Esophagus muscularis mucosa (tissue), 4 donors: Measurements from ENCODE around the gene VPS9D1. TPM values are rescaled to one million over a fixed set of nuclear protein-coding genes. Genes with fewer than 3 reads are reported as not detected.
"Not testable (repeated sequence)": the region's sequence is repeated elsewhere in the genome, so short reads cannot be mapped to it uniquely, and the experiment has no call there.

Experiments
- DNase-seq: peaks from one replicate; pipeline ENCODE4 v3.0.0-alpha.2; 2017; ENCODE audit errors: extremely low spot score
- H3K27ac ChIP-seq, 4 donors: fragments of 200-600 bp; sonication (generic); replicated peaks in 1 of 4; 1 replicate in 3 of 4; 2 replicates in 1 of 4; pipeline ENCODE4 v1.5.1; 2016 to 2019; ENCODE audit warnings: mild to moderate bottlenecking in 1 of 4
- H3K27me3 ChIP-seq, 4 donors: fragments of 200-600 bp; sonication (generic); one replicate each; pipeline versions ENCODE4 v1.5.1 to v1.6.0; 2016 to 2019
- H3K36me3 ChIP-seq, 4 donors: fragments of 200-600 bp; sonication (generic); one replicate each; pipeline ENCODE4 v1.5.1; 2016 to 2019
- H3K4me1 ChIP-seq, 4 donors: fragments of 200-600 bp; sonication (generic); one replicate each; pipeline ENCODE4 v1.5.1; 2016 to 2019
- H3K4me3 ChIP-seq, 4 donors: fragments of 200-600 bp; sonication (generic); 1 replicate in 2 of 4; 2 replicates in 2 of 4; pipeline ENCODE4 v1.5.1; 2016 to 2019; ENCODE audit warnings: mild to moderate bottlenecking in 4 of 4, moderate library complexity in 1 of 4
- H3K9me3 ChIP-seq, 4 donors: fragments of 200-600 bp; sonication (generic); 1 replicate in 3 of 4; 2 replicates in 1 of 4; pipeline ENCODE4 v1.5.1; 2016 to 2019
- EP300 ChIP-seq: sonication (generic); formaldehyde crosslinking; IDR thresholded peaks from one replicate; pipeline ENCODE4 v1.6.1; 2017; ENCODE audit warnings: antibody characterized with exemption
- POLR2A ChIP-seq: fragments of 450-650 bp; IDR thresholded peaks from one replicate; pipeline ENCODE4 v1.6.1; 2017; ENCODE audit warnings: antibody characterized with exemption, moderate library complexity, mild to moderate bottlenecking, low read depth
- POLR2AphosphoS5 ChIP-seq, 2 donors: sonication (generic); formaldehyde crosslinking; IDR thresholded peaks; one replicate each; pipeline ENCODE4 v1.6.1; 2017; ENCODE audit warnings: antibody characterized with exemption in 2 of 2
- WGBS: methylation state at CpG from one replicate; pipeline ENCODE4 v1.1.5; 2018; 5-methylcytosine and 5-hydroxymethylcytosine counted together
- intact Hi-C: fragments of 100-400 bp; cut with DNase I; formaldehyde crosslinking; loops from one replicate; pipeline ENCODE4 v1.15.1; 2023
- total RNA-seq, 4 donors: library from RNA; depleted of rRNA; stranded (reverse); fragments of >200 nt; gene quantifications; one replicate each; pipeline versions ENCODE4 v1.1.0 to v1.2.1, GENCODE V29; 2016
- TF ChIP-seq, protein P1 (sequence below), 3 experiments: fragments of 200-600 bp in 2 of 3; fragments of 450-650 bp in 1 of 3; sonication (generic) in 2 of 3; IDR thresholded peaks; one replicate each; pipeline ENCODE4 v1.5.1; 2017 to 2019; ENCODE audit warnings: antibody characterized with exemption in 3 of 3, mild to moderate bottlenecking in 2 of 3, moderate library complexity in 1 of 3

Gene VPS9D1
- total RNA-seq, 4 donors from 2014 or later = 4.6 to 10.2 (median 7.1) TPM

DNA sequence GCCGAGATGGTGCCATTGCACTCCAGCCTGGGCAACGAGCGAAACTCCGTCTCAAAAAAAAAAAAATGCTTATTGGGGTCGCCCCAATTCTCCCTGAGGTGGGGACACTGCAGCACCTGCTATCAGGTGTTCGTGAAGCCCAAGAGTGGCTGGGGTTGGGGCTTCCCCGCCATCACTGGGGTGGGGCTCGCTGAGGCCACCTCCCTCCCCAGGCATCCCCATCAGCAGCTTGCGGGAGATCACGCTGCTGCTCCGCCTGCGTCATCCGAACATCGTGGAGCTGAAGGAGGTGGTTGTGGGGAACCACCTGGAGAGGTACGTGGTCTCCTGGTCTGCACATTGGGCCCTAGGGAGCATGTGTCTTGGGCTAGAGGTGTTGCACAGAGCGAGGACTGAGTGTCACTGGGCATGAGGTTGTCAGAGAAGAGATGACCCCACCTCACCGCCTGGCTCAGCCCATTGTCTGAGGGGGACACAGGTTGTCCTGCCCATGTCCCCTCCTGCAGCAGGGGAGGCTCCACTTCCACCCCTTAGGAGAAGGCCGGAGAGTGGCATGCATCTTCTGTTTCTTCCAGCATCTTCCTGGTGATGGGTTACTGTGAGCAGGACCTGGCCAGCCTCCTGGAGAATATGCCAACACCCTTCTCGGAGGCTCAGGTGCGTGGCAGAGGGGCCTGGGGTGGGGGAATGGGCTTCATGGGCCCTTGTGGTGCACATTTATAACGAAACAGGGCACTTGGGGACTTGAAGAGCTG lies 29.3 kb downstream of the VPS9D1 start:
- 92% methylated on average over 17 of the region's 21 CpGs for WGBS
- DNase-seq = no peak
- H3K36me3 ChIP-seq = peaks cover 30 to 75% (median 65%) of the 10 kb centered on the region in 4 donors

DNA sequence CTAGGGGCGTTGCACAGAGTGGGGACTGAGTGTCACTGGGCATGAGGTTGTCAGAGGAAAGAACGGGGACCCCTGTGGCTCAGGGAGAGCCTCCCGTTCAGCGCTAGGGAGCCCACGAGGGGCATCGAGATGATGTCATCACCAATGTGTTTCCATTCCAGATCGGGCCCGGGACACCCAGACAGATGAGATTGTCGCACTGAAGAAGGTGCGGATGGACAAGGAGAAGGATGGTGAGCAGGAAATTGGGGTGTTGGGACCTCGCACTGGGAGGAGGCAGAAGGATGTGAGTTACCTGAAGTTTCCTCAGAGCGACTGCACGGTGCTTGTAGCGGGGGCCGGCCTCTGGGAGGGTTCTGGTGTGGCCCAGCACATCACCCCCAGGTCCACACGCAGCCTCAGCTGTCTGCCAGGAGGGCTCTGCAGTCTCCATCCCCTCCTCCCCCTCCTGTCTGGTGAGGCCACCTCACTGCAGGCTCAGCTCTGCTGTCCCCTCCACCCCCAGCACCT lies 30.3 kb downstream of the VPS9D1 start:
- 94% methylated on average over 14 of the region's 16 CpGs for WGBS
- intact Hi-C loops = no loop called here
- no peak overlapping the region for H3K4me3 ChIP-seq
- H3K36me3 ChIP-seq = peaks cover 30 to 65% (median 57%) of the 10 kb centered on the region in 4 donors
- H3K27ac ChIP-seq = no peak overlapping the region
- H3K9me3 ChIP-seq = no peaks in the 10 kb centered on the region
- no peak for DNase-seq
- no peaks in the 10 kb centered on the region for H3K27me3 ChIP-seq
- TF ChIP-seq, protein P1, sequence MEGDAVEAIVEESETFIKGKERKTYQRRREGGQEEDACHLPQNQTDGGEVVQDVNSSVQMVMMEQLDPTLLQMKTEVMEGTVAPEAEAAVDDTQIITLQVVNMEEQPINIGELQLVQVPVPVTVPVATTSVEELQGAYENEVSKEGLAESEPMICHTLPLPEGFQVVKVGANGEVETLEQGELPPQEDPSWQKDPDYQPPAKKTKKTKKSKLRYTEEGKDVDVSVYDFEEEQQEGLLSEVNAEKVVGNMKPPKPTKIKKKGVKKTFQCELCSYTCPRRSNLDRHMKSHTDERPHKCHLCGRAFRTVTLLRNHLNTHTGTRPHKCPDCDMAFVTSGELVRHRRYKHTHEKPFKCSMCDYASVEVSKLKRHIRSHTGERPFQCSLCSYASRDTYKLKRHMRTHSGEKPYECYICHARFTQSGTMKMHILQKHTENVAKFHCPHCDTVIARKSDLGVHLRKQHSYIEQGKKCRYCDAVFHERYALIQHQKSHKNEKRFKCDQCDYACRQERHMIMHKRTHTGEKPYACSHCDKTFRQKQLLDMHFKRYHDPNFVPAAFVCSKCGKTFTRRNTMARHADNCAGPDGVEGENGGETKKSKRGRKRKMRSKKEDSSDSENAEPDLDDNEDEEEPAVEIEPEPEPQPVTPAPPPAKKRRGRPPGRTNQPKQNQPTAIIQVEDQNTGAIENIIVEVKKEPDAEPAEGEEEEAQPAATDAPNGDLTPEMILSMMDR (IDR thresholded peaks at IDR 0.05) = no peak
- TF ChIP-seq POLR2AphosphoS5 (IDR thresholded peaks at IDR 0.05) = no peak
- no peak for TF ChIP-seq EP300
- TF ChIP-seq POLR2A = no peak
- H3K4me1 ChIP-seq = peaks cover 9 to 21% (median 18%) of the 10 kb centered on the region in 4 donors

More for the DNA sequence above, 29.3 kb downstream of the VPS9D1 start:
- Histone ChIP-seq H3K9me3 (no peaks in the 10 kb centered on the region), H3K4me3 (no peak overlapping the region), H3K27ac (no peak overlapping the region), H3K4me1 (peaks cover 6 to 16% (median 12%) of the 10 kb centered on the region in 4 donors), H3K27me3 (no peaks in the 10 kb centered on the region)
- intact Hi-C loops = no loop called here
- TF ChIP-seq POLR2AphosphoS5 (IDR thresholded peaks at IDR 0.05) (no peak), EP300 (no peak), POLR2A (no peak)
- TF ChIP-seq, protein P1 (IDR thresholded peaks at IDR 0.05) = no peak

DNA sequence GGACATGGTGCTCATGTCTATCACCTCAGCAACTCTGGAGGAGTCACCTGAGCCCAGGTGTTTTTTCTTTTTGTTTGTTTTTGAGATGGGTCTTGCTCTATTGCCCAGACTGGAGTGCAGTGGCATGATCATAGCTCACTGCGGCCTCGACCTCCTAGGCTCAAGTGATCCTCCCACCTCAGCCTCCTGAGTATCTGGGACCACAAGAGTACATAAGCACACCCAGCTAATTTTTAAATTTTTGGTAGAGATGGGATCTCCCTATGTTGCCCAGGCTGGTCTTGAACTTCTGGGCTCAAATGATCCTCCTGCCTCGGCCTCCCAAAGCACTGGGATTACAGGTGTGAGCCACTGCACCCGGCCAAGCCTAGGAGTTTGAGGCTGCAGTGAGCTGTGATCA lies 31.1 kb downstream of the VPS9D1 start:
- H3K4me3 ChIP-seq, intact Hi-C loops, H3K27ac ChIP-seq, H3K27me3 ChIP-seq, H3K9me3 ChIP-seq, DNase-seq: not testable (repeated sequence)
- Histone ChIP-seq H3K36me3 (peaks cover 30 to 57% (median 50%) of the 10 kb centered on the region in 4 donors), H3K4me1 (peaks cover 9 to 21% (median 18%) of the 10 kb centered on the region in 4 donors)
- 70% methylated on average over 4 of the region's 4 CpGs for WGBS

DNA sequence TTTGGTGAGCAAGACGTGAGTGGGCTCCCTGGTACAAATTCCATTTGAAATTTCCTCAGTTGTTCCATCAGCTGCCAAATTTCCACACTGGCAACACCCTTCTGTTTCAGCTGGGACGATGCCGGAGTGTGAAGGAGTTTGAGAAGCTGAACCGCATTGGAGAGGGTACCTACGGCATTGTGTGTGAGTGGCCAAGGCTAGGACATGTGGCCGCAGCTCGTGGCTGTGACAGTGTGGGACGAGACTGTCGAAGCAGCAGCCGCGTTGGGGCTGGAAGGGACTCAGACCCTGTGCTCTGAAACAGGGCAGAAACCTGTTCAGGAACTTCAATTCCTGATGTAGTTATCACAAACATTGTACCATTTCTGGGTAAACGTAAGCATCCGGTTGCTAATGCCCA lies 31.6 kb downstream of the VPS9D1 start:
- TF ChIP-seq POLR2A = no peak
- H3K27me3 ChIP-seq = no peaks in the 10 kb centered on the region
- H3K4me3 ChIP-seq = no peak overlapping the region
- no peak for DNase-seq
- H3K27ac ChIP-seq = no peak overlapping the region
- H3K4me1 ChIP-seq = peaks cover 9 to 21% (median 18%) of the 10 kb centered on the region in 4 donors
- intact Hi-C loops = no loop called here
- 92% methylated on average over 13 of the region's 13 CpGs for WGBS
- H3K9me3 ChIP-seq = no peaks in the 10 kb centered on the region
- H3K36me3 ChIP-seq = peaks cover 26 to 52% (median 45%) of the 10 kb centered on the region in 4 donors

DNA sequence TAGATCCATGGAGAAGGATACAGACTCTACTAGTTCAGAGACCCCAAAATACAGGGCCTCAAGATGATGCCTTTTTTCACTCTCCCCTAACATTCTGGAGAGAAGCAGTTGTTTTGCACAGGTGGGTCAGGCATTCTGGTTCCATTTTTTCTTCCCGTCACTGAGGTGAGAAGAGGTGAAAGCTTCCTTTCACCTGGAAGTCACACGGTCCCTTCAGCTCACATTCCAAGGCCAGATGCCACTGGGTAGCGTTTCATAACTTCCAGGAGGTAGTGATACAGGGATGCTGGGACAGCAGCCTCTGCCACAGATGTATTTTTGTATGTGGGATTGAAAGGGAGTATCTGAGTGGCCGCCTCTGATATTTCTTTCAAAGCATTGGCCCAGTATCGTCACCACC lies 32.3 kb downstream of the VPS9D1 start:
- Histone ChIP-seq H3K27me3 (no peaks in the 10 kb centered on the region), H3K4me3 (no peak overlapping the region), H3K9me3 (no peaks in the 10 kb centered on the region), H3K4me1 (peaks cover 9 to 21% (median 18%) of the 10 kb centered on the region in 4 donors), H3K27ac (no peak overlapping the region), H3K36me3 (peaks cover 19 to 45% (median 37%) of the 10 kb centered on the region in 4 donors)
- intact Hi-C loops = no loop called here
- no peak for DNase-seq
- WGBS = 96% methylated on average over 5 of the region's 5 CpGs
- TF ChIP-seq EP300 (no peak), POLR2AphosphoS5 (IDR thresholded peaks at IDR 0.05) (no peak), POLR2A (no peak)
- TF ChIP-seq, protein P1 (IDR thresholded peaks at IDR 0.05) = no peak
